ENCODE data around the gene PTGER1. TPM values are rescaled to one million over a fixed set of nuclear protein-coding genes. Genes with fewer than 3 reads are reported as not detected.

The PTGER1 gene
- total and polyA plus RNA-seq, 2 experiments from 2014 or later: 0.57 TPM; not detected in 1

GRCh38 chr19:14516746-14517438 is 41.7 kb upstream of the PTGER1 start:
- Mint-ChIP-seq H3K27ac (peak overlapping the region; percentile 81), H3K36me3 (ENCODE audit: low read depth) (peaks cover 34% of the 10 kb centered on the region), H3K4me1 (peaks cover 26% of the 10 kb centered on the region), H3K9me3 (no peaks in the 10 kb centered on the region; the same call in 2 of the 3 replicates), H3K4me3 (peak overlapping the region; percentile 93), H3K27me3 (ENCODE audit: insufficient read depth, low read depth, poor library complexity) (peaks cover 11% of the 10 kb centered on the region)
- Histone ChIP-seq H3K79me2 (replicated peaks; ENCODE audit: insufficient read depth) (peaks cover 31% of the 10 kb centered on the region), H3K36me3 (ENCODE audit: insufficient read depth) (peaks cover 3% of the 10 kb centered on the region), H3F3A (replicated peaks; ENCODE audit: low read depth) (peaks cover 34% of the 10 kb centered on the region), H3K4me3 (peak overlapping the region; percentile 97), H4K20me1 (replicated peaks; ENCODE audit: insufficient read depth) (peaks cover 24% of the 10 kb centered on the region; the same call in 1 of the 2 replicates), H3K27me3 (ENCODE audit: insufficient read depth) (no peaks in the 10 kb centered on the region), H3K4me1 (ENCODE audit: insufficient read depth) (peaks cover 11% of the 10 kb centered on the region; the same call in 1 of the 2 replicates), H2AFZ (no peak overlapping the region), H3K4me2 (peak overlapping the region; percentile 99), H3K27ac (ENCODE audit: low read depth) (no peak overlapping the region), H3K9me2 (ENCODE audit: insufficient read depth) (no peaks in the 10 kb centered on the region)
- ATAC-seq (no peak), DNase-seq (ENCODE audit: low spot score) (no peak)
- TF ChIP-seq ETS1 (IDR thresholded peaks at IDR 0.05) (no peak), JUNB (IDR thresholded peaks at IDR 0.05; ENCODE audit: unreplicated experiment) (no peak), ZNF331 (CRISPR knock-in tag; IDR thresholded peaks at IDR 0.05; ENCODE audit: low read depth) (no peak), REST (IDR thresholded peaks at IDR 0.05; ENCODE audit: unreplicated experiment) (no peak), CTCF (conservative IDR thresholded peaks at IDR 0.05; ENCODE audit: low read depth in 2 of 2) (no peak), EZH2phosphoT487 (IDR thresholded peaks at IDR 0.05; ENCODE audit: unreplicated experiment) (no peak), POLR2AphosphoS5 (IDR thresholded peaks at IDR 0.05; ENCODE audit: low read depth) (no peak), CREB1 (CRISPR knock-in tag; IDR thresholded peaks at IDR 0.05; ENCODE audit: low read depth) (no peak), NANOG (IDR thresholded peaks at IDR 0.05; ENCODE audit: borderline replicate concordance) (no peak), EZH2 (IDR thresholded peaks at IDR 0.05; ENCODE audit: low read depth, unreplicated experiment) (no peak), ZNF114 (CRISPR knock-in tag; IDR thresholded peaks at IDR 0.05) (no peak), ZNF462 (CRISPR knock-in tag; IDR thresholded peaks at IDR 0.05) (no peak), STAT1 (IDR thresholded peaks at IDR 0.05; ENCODE audit: unreplicated experiment) (no peak)

All from GM23338 (cell line).